Thyroid gland (tissue), 4 donors: ENCODE measurements around the gene MRTFB. TPM values are rescaled to one million over a fixed set of nuclear protein-coding genes. Genes with fewer than 3 reads are reported as not detected.
A peak's percentile ranks its signal among the peaks of the same experiment; 100 is the strongest.

Experiments used
- DNase-seq, 2 donors: peaks; one replicate each; pipeline ENCODE4 v3.0.0-alpha.2; 2019
- H3K27ac ChIP-seq, 3 donors: fragments of 200-600 bp; sonication (generic); 1 replicate in 2 of 3; 2 replicates in 1 of 3; pipeline ENCODE4 v1.5.1; 2016 to 2019; ENCODE audit warnings: mild to moderate bottlenecking in 1 of 3, moderate library complexity in 1 of 3
- H3K27me3 ChIP-seq: fragments of 200-600 bp; sonication (generic); one replicate; pipeline ENCODE4 v1.5.1; 2019
- H3K36me3 ChIP-seq, 2 donors: fragments of 200-600 bp; sonication (generic); one replicate each; pipeline ENCODE4 v1.5.1; 2016 to 2019
- H3K4me1 ChIP-seq, 2 donors: fragments of 200-600 bp; sonication (generic); one replicate each; pipeline ENCODE4 v1.5.1; 2017 to 2019
- H3K4me3 ChIP-seq, 3 donors: fragments of 200-600 bp; sonication (generic); replicated peaks in 1 of 3; 1 replicate in 2 of 3; 2 replicates in 1 of 3; pipeline ENCODE4 v1.5.1; 2016; ENCODE audit warnings: mild to moderate bottlenecking in 1 of 3
- H3K9me3 ChIP-seq: fragments of 200-600 bp; sonication (generic); one replicate; pipeline ENCODE4 v1.5.1; 2017
- CTCF ChIP-seq, 6 experiments: fragments of 200-600 bp in 3 of 6; fragments of 450-650 bp in 3 of 6; sonication (generic) in 3 of 6; IDR thresholded peaks; one replicate each; pipeline ENCODE4 v1.5.1; 2016 to 2019; ENCODE audit warnings: antibody characterized with exemption in 6 of 6, mild to moderate bottlenecking in 2 of 6, inconsistent platforms in 1 of 6, moderate library complexity in 1 of 6
- POLR2A ChIP-seq, 2 donors: fragments of 450-650 bp; IDR thresholded peaks; one replicate each; pipeline ENCODE4 v1.6.1; 2017; ENCODE audit warnings: antibody characterized with exemption in 2 of 2, mild to moderate bottlenecking in 2 of 2, moderate library complexity in 1 of 2
- WGBS, 2 donors: methylation state at CpG; one replicate each; pipeline ENCODE4 v1.1.5; 2017; 5-methylcytosine and 5-hydroxymethylcytosine counted together
- intact Hi-C: fragments of 100-400 bp; cut with DNase I; formaldehyde crosslinking; loops from one replicate; pipeline ENCODE4 v1.15.1; 2023
- total RNA-seq, 4 donors: library from RNA; depleted of rRNA; stranded (reverse); fragments of >200 nt; gene quantifications; one replicate each; pipeline ENCODE4 v1.2.3, GENCODE V29; 2016

The MRTFB gene
- total RNA-seq, 4 donors from 2014 or later, result 51.2 to 131 (median 74.0) TPM

GRCh38 chr16:14097182-14097959 lies 26.3 kb downstream of the MRTFB start:
- no peaks in the 10 kb centered on the region for H3K36me3 ChIP-seq
- TF ChIP-seq CTCF (IDR thresholded peaks at IDR 0.05) (no peak), POLR2A (IDR thresholded peaks at IDR 0.05) (no peak)
- 32 to 39% methylated on average over 4 of the region's 4 CpGs for WGBS, 2 donors
- H3K27me3 ChIP-seq, result no peaks in the 10 kb centered on the region
- no peaks in the 10 kb centered on the region for H3K9me3 ChIP-seq
- H3K4me1 ChIP-seq, result peaks cover 80 to 83% of the 10 kb centered on the region in 2 donors
- no peak overlapping the region for H3K4me3 ChIP-seq
- intact Hi-C loops, result no loop called here
- peak; percentile 60 to 66 for DNase-seq
- H3K27ac ChIP-seq, result peak overlapping the region; percentile 85 to 96 (median 90)

GRCh38 chr16:14098081-14098480 lies 27.0 kb downstream of the MRTFB start:
- intact Hi-C loops, result no loop called here
- Histone ChIP-seq H3K4me3 (no peak overlapping the region), H3K4me1 (peaks cover 80 to 86% of the 10 kb centered on the region in 2 donors), H3K27ac (peak overlapping the region; percentile 63 to 96 (median 90)), H3K27me3 (no peaks in the 10 kb centered on the region), H3K36me3 (no peaks in the 10 kb centered on the region), H3K9me3 (no peaks in the 10 kb centered on the region)
- no peak for DNase-seq
- peak in 1 of 6 experiments; percentile 12 for TF ChIP-seq CTCF (IDR thresholded peaks at IDR 0.05)
- TF ChIP-seq POLR2A (IDR thresholded peaks at IDR 0.05), result no peak
- WGBS, 2 donors, result 56% methylated on average over 2 of the region's 2 CpGs

GRCh38 chr16:14100825-14101224 lies 29.7 kb downstream of the MRTFB start:
- DNase-seq, result no peak
- TF ChIP-seq POLR2A (IDR thresholded peaks at IDR 0.05), result no peak
- TF ChIP-seq CTCF (IDR thresholded peaks at IDR 0.05), result no peak
- intact Hi-C loops, result no loop called here
- Histone ChIP-seq H3K36me3 (no peaks in the 10 kb centered on the region), H3K4me1 (peaks cover 78 to 83% of the 10 kb centered on the region in 2 donors), H3K9me3 (no peaks in the 10 kb centered on the region), H3K27me3 (no peaks in the 10 kb centered on the region), H3K4me3 (no peak overlapping the region), H3K27ac (peak overlapping the region; percentile 52 to 96 (median 90))
- 90 to 94% methylated on average over 2 of the region's 2 CpGs for WGBS, 2 donors

GRCh38 chr16:14101415-14101814 lies 30.3 kb downstream of the MRTFB start:
- Histone ChIP-seq H3K4me1 (peaks cover 78 to 83% of the 10 kb centered on the region in 2 donors), H3K27ac (peak overlapping the region; percentile 52 to 96 (median 90)), H3K4me3 (no peak overlapping the region), H3K9me3 (no peaks in the 10 kb centered on the region), H3K27me3 (no peaks in the 10 kb centered on the region), H3K36me3 (no peaks in the 10 kb centered on the region)
- TF ChIP-seq CTCF (IDR thresholded peaks at IDR 0.05) (no peak), POLR2A (IDR thresholded peaks at IDR 0.05) (no peak)
- no peak for DNase-seq
- intact Hi-C loops, result no loop called here

GRCh38 chr16:14102925-14103720 lies 32.0 kb downstream of the MRTFB start:
- no peaks in the 10 kb centered on the region for H3K36me3 ChIP-seq
- peak overlapping the region; percentile 12 to 96 (median 90) for H3K27ac ChIP-seq
- H3K4me3 ChIP-seq, result no peak overlapping the region
- H3K4me1 ChIP-seq, result peaks cover 80 to 83% of the 10 kb centered on the region in 2 donors
- DNase-seq, result no peak
- intact Hi-C loops, result no loop called here
- no peaks in the 10 kb centered on the region for H3K9me3 ChIP-seq
- TF ChIP-seq POLR2A (IDR thresholded peaks at IDR 0.05), result no peak
- TF ChIP-seq CTCF (IDR thresholded peaks at IDR 0.05), result no peak
- WGBS, 2 donors, result 78 to 86% methylated on average over 2 of the region's 2 CpGs
- no peaks in the 10 kb centered on the region for H3K27me3 ChIP-seq
